GM12801 (cell line): ENCODE data around the gene RPS6KA1.

Experiments
- TF ChIP-seq, protein P1 (sequence below): IDR thresholded peaks from one replicate; pipeline ENCODE4 v1.5.1; 2011; ENCODE audit warnings: control low read depth; ENCODE audit not compliant: insufficient read length; ENCODE audit errors: extremely low read depth

The RPS6KA1 gene

DNA sequence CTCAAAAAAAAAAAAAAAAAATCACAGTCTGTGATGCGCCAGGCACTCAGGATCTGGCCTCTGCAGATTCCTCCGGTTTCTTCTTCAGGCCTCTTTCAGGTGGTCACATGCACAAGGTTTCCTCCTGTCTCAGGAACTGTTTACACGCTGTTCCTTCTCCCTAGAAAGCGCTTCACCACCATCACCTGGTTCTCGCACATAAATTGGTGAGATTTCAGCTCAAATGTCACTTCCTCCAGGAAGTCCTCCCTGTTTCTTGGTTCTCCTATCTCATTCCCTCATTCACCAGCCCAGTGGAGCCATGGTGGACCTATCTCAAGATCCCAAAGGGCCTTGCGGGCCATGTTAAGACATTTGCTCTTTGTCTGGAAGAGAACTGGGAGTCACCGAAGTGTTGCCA, 30.7 kb upstream of the RPS6KA1 start:
- TF ChIP-seq, protein P1, sequence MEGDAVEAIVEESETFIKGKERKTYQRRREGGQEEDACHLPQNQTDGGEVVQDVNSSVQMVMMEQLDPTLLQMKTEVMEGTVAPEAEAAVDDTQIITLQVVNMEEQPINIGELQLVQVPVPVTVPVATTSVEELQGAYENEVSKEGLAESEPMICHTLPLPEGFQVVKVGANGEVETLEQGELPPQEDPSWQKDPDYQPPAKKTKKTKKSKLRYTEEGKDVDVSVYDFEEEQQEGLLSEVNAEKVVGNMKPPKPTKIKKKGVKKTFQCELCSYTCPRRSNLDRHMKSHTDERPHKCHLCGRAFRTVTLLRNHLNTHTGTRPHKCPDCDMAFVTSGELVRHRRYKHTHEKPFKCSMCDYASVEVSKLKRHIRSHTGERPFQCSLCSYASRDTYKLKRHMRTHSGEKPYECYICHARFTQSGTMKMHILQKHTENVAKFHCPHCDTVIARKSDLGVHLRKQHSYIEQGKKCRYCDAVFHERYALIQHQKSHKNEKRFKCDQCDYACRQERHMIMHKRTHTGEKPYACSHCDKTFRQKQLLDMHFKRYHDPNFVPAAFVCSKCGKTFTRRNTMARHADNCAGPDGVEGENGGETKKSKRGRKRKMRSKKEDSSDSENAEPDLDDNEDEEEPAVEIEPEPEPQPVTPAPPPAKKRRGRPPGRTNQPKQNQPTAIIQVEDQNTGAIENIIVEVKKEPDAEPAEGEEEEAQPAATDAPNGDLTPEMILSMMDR: no peak

DNA sequence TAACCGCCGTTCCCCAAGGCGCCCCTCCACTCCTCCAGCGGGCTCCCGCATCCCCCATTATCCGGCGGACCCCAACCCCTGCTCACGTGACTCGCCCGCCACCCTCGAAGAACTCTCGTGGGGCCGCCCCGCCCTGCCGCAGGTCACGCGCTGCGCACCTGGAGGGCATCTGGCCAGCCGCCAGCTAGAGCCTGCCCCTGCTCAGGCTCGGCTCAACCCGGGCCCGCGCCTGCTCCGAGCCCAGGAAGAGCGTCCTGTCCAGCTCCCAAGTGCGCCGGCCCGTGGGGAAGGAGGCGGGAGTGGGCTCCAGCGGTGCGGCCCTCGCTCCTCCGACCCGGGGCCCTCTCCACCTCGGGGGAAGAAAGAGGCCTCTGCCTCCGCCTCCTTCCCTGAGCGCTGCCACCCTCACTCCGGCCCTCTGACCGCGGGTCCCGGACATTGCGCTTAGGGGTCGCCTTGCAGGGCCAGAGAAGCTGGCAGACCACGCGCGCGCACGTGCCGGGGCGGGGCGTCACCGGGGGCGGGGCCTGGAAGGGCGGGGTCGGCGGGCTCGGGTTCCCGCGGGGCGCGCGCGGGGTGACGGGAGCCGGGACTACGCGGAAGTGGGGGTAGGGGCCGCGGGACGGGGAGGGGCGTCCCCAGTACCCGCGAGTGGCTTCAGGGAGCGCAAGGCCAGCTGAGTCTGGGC, 28.9 kb upstream of the RPS6KA1 start:
- TF ChIP-seq, protein P1: no peak

DNA sequence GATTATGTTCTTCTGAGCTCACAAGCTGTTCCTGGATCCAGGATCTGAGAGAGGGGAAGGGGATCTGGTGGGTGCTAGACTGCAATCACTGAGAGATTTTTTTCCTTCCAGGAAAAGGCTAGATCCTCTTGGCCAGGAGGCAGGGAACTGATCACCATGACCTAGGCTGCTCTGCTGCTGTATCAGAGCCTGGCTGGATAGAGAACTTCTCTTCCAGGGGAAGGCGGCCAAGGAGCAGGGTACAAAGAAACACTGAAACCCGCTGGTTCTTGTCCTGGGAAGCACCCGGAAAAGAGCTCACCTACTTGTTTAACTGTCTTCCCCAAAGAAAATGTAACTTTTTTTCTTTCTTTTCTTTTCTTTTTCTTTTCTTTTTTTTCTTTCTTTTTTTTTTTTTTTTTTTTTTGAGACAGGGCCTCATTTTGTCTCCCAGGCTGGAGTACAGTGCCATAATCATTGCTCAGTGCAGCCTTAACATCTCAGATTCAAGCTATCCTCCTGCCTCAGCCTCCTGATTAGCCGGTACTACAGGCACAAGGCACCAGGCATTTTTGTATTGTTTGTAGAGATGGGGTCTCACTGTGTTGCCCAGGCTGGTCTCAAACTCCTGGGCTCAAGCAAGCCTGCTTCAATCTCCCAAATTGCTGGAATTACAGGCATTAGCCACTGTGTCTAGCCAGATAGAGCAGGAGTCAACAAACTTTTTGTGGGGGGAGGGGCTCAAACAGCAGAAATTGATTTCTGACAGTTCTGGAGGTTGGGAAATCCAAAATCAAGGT, 12.4 kb upstream of the RPS6KA1 start:
- TF ChIP-seq, protein P1: no peak

DNA sequence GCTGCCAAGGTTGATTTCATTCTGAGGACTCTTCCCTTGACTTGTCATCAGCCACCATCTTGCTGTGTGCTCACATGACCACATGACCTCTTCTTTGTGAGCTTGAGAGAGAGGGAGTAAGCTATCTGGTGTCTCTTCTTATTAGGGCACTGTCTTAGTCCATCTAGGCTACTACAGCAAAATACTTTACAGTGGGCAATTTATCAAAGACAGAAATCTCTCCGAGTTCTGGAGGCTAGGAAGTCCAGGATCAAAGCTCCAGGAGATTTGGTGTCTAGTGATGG, 11.9 kb upstream of the RPS6KA1 start:
- TF ChIP-seq, protein P1: no peak

DNA sequence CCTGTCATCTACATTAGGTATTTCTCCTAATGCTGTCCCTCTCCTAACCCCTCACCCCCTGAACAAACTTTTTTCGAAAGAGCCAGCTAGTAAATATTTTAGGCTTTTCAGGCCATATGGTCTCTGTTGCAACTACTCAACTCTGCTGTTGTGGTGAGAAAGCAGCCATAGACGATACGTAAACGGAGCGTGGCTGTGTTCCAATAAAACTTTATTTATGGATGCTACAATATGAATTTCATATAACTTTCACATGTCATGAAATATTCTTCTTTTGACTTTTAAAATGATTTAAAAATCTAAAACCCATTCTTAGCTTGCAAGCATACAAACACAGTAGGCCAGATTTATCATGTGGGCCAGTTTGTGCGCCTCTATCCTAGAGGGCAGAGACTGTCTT, 11.2 kb upstream of the RPS6KA1 start:
- TF ChIP-seq, protein P1: no peak

DNA sequence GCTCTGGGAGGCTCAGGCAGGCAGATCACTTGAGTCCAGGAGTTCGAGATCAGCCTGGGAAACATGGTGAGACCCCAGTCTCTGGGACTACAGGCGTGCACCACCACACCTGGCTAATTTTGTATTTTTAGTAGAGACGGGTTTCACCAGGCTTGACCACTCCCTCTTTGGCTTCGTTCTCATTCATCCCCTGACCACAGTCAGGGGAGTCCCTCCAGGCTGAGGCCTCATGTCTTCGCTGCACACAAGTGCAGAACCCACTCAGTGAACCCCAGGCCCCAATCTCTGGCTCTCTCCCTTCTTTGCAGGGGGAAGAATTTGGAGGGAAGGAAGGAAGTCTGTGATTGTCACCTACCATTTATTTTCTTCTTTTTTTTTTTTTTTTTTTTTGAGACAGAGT, 9.2 kb upstream of the RPS6KA1 start:
- TF ChIP-seq, protein P1: no peak

DNA sequence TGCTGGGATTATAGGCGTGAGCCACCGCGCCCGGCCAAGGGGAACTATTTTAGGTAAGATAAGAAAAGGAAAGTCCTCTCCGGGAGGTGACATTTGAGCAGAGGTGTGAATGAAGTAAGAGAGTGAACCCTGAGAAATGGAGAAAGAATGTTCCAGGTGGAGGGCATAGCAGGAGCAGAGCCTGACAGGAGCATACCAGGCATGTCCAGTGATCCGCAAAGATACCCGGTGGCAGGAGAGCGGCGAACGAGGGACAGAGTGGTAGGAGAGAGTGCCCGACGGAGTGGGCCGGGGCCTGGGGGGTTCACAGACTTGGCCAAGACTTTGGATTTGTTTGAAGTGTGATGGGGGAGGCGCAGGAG, 7.9 kb upstream of the RPS6KA1 start:
- TF ChIP-seq, protein P1: no peak

DNA sequence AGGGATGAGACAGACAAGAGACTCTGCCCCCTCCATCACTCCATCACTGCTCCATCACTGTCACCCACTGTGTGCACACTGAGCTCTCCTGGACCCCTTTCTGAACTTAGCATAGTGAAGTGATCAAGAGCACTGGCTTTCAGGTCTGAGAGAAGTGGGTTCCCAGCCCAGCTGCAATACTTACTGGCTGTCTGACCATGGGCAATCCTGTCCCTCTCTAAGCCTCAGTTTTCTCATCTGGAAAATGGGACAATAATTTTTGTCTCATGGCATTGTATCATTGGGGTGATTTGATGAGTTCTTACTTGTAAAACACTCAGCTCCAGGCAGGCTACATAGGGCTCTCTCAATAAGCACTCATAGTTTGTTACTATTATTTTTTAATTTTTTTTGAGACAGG, 7.5 kb upstream of the RPS6KA1 start:
- TF ChIP-seq, protein P1: no peak
